Measurements from ENCODE around the gene AGBL4. TPM values are rescaled to one million over a fixed set of nuclear protein-coding genes. Genes with fewer than 3 reads are reported as not detected.

The AGBL4 gene
- total and polyA plus RNA-seq, 9 of the 15 experiments (the other 6 are each of a cell fraction or from before 2014, with no cell fraction given), result 0.11 TPM; not detected in 7

DNA sequence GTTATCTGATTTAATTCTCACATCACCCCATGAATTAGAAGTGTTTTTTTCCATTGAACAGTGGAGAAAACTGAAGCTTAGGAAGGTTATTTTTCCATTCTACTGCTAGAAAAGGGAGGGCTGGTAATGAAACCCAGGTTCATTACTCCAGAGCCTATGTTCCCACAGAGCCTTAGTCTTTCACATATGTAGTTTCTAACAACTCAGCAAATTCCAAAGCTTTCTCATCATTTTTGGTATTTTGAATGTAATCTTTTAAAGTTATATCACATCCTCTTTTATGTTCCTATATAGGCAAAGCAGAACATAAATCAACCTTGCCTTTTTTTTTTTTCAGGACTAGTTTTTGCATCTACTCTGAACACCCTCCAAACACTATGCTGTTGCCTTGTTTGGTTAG lies 1115.1 kb downstream of the AGBL4 start (continued):
- TF ChIP-seq FOXA3 (CRISPR knock-in tag; conservative IDR thresholded peaks at IDR 0.05 in 1 of 2, IDR thresholded peaks at IDR 0.05 in 1 of 2) (no peak), C11orf30 (IDR thresholded peaks at IDR 0.05; ENCODE audit: low read depth) (no peak), JUNB (CRISPR knock-in tag; conservative IDR thresholded peaks at IDR 0.05) (no peak)
- TF ChIP-seq, protein P1, sequence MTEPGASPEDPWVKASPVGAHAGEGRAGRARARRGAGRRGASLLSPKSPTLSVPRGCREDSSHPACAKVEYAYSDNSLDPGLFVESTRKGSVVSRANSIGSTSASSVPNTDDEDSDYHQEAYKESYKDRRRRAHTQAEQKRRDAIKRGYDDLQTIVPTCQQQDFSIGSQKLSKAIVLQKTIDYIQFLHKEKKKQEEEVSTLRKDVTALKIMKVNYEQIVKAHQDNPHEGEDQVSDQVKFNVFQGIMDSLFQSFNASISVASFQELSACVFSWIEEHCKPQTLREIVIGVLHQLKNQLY (CRISPR knock-in tag; conservative IDR thresholded peaks at IDR 0.05), result no peak

DNA sequence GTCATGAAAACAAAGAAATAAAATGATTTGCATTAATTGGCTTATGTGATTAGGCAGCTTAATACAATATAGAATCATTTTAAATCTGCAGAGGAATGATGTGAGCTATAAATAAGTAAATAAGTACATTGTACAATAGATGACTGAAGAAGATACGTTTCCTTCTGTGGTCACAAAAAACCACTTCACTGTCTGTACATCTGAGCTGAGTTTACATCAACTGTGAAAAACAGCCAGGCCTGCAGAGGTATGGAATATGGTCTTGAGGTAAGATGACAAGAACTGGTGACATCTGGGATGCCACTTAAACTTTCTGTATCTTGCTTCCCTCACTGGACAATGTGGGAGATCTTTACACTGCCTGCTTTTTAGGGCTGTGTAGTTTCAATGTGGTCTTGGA lies 1117.0 kb downstream of the AGBL4 start:
- ATAC-seq (no peak), DNase-seq (ENCODE audit: extremely low read depth in 1 of 4, low spot score in 3 of 4) (no peak), FAIRE-seq (no peak)
- H3K9ac ChIP-seq (ENCODE audit: insufficient read depth in 1 of 2, low read depth in 2 of 2, low read length in 2 of 2), result no peak overlapping the region
- H3K36me3 ChIP-seq (ENCODE audit: control insufficient read depth, insufficient read depth, low read length), result no peaks in the 10 kb centered on the region
- no peak overlapping the region for H3K4me3 ChIP-seq
- in situ Hi-C loops (cut with MboI) (no loop called here), intact Hi-C loops (cut with micrococcal nuclease) (no loop called here)
- WGBS (ENCODE audit: insufficient coverage, low coverage, missing lambda C conversion rate), result 8% methylated on average over 1 of the region's 1 CpG
- POLR2A ChIA-PET, result no interaction called here
- no peaks in the 10 kb centered on the region for H3K4me1 ChIP-seq (replicated peaks in 1 of 2; ENCODE audit: control insufficient read depth in 2 of 2, insufficient read depth in 2 of 2, low read length in 2 of 2)
- no peaks in the 10 kb centered on the region for H3K9me1 ChIP-seq (ENCODE audit: control insufficient read depth, insufficient read depth, low read length)
- H3K9me3 ChIP-seq (replicated peaks; ENCODE audit: control insufficient read depth, insufficient read depth, low read depth, low read length), result no peaks in the 10 kb centered on the region; the same call in 1 of the 2 replicates
- H3K79me2 ChIP-seq (ENCODE audit: control insufficient read depth, insufficient read depth, low read length), result no peaks in the 10 kb centered on the region
- no peak overlapping the region for H2AFZ ChIP-seq (ENCODE audit: low read depth, low read length)
- no peaks in the 10 kb centered on the region for H3K27me3 ChIP-seq (ENCODE audit: control insufficient read depth in 2 of 2, insufficient read depth in 2 of 2, low read length in 2 of 2)
- no peak overlapping the region for H3K4me2 ChIP-seq (ENCODE audit: insufficient read depth, low read length)
- BruUV-seq (replicated peaks), result no TSS peak
- no peak overlapping the region for H3K27ac ChIP-seq (ENCODE audit: extremely low read depth, low read depth, low read length)
- CTCF ChIA-PET (ENCODE audit: low intra/inter-chr PET ratio), result no interaction called here
- no peaks in the 10 kb centered on the region for H4K20me1 ChIP-seq (replicated peaks; ENCODE audit: control insufficient read depth, insufficient read depth, low read length)
- TF ChIP-seq ZNF717 (CRISPR knock-in tag; IDR thresholded peaks at IDR 0.05) (no peak), ZNF263 (CRISPR knock-in tag; IDR thresholded peaks at IDR 0.05; ENCODE audit: borderline replicate concordance) (no peak), FOS (IDR thresholded peaks at IDR 0.05; ENCODE audit: extremely low read depth, insufficient read length) (no peak), ZNF347 (CRISPR knock-in tag; IDR thresholded peaks at IDR 0.05; ENCODE audit: low read depth) (no peak), NRF1 (conservative IDR thresholded peaks at IDR 0.05 in 1 of 2, IDR thresholded peaks at IDR 0.05 in 1 of 2) (no peak), MBD2 (IDR thresholded peaks at IDR 0.05; ENCODE audit: borderline replicate concordance, low read depth) (no peak), MCM3 (IDR thresholded peaks at IDR 0.05) (no peak), KLF16 (IDR thresholded peaks at IDR 0.05) (no peak), MTF1 (CRISPR knock-in tag; IDR thresholded peaks at IDR 0.05; ENCODE audit: borderline replicate concordance) (no peak), U2AF2 (optimal IDR thresholded peaks at IDR 0.05; ENCODE audit: low read depth, low read length) (no peak), CC2D1A (IDR thresholded peaks at IDR 0.05) (no peak)
- TF ChIP-seq, protein P2, sequence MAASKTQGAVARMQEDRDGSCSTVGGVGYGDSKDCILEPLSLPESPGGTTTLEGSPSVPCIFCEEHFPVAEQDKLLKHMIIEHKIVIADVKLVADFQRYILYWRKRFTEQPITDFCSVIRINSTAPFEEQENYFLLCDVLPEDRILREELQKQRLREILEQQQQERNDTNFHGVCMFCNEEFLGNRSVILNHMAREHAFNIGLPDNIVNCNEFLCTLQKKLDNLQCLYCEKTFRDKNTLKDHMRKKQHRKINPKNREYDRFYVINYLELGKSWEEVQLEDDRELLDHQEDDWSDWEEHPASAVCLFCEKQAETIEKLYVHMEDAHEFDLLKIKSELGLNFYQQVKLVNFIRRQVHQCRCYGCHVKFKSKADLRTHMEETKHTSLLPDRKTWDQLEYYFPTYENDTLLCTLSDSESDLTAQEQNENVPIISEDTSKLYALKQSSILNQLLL (CRISPR knock-in tag; IDR thresholded peaks at IDR 0.05; ENCODE audit: borderline replicate concordance), result no peak
- TF ChIP-seq, protein P3, sequence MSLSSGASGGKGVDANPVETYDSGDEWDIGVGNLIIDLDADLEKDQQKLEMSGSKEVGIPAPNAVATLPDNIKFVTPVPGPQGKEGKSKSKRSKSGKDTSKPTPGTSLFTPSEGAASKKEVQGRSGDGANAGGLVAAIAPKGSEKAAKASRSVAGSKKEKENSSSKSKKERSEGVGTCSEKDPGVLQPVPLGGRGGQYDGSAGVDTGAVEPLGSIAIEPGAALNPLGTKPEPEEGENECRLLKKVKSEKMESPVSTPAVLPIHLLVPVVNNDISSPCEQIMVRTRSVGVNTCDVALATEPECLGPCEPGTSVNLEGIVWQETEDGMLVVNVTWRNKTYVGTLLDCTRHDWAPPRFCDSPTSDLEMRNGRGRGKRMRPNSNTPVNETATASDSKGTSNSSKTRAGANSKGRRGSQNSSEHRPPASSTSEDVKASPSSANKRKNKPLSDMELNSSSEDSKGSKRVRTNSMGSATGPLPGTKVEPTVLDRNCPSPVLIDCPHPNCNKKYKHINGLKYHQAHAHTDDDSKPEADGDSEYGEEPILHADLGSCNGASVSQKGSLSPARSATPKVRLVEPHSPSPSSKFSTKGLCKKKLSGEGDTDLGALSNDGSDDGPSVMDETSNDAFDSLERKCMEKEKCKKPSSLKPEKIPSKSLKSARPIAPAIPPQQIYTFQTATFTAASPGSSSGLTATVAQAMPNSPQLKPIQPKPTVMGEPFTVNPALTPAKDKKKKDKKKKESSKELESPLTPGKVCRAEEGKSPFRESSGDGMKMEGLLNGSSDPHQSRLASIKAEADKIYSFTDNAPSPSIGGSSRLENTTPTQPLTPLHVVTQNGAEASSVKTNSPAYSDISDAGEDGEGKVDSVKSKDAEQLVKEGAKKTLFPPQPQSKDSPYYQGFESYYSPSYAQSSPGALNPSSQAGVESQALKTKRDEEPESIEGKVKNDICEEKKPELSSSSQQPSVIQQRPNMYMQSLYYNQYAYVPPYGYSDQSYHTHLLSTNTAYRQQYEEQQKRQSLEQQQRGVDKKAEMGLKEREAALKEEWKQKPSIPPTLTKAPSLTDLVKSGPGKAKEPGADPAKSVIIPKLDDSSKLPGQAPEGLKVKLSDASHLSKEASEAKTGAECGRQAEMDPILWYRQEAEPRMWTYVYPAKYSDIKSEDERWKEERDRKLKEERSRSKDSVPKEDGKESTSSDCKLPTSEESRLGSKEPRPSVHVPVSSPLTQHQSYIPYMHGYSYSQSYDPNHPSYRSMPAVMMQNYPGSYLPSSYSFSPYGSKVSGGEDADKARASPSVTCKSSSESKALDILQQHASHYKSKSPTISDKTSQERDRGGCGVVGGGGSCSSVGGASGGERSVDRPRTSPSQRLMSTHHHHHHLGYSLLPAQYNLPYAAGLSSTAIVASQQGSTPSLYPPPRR (CRISPR knock-in tag; IDR thresholded peaks at IDR 0.05; ENCODE audit: borderline replicate concordance), result no peak
